AG04450 (cell line): ENCODE measurements around the gene DPYD. TPM values are rescaled to one million over a fixed set of nuclear protein-coding genes. Genes with fewer than 3 reads are reported as not detected.

Source experiments
- CTCF ChIA-PET: fragments of 300-600, 350-600 bp; formaldehyde crosslinking; extraction: SDS; loops from one replicate; lab custom pipeline; 2022; ENCODE audit warnings: antibody characterized with exemption, inconsistent platforms; lab: Charles Lee
- POLR2A ChIA-PET: fragments of 350-600 bp; formaldehyde crosslinking; extraction: SDS; loops from one replicate; lab custom pipeline; 2021; ENCODE audit warnings: antibody characterized with exemption, inconsistent platforms; lab: Yijun Ruan, JAX
- DNase-seq: peaks from one replicate; pipeline ENCODE4 v3.0.0-alpha.2; 2011; ENCODE audit warnings: low read depth, low spot score
- H3K27ac ChIP-seq: one replicate; pipeline ENCODE4 v1.5.1; 2012; ENCODE audit warnings: low read depth, low read length, control low read depth
- H3K27me3 ChIP-seq: one replicate; pipeline ENCODE4 v1.6.0; 2012; ENCODE audit warnings: low read length; ENCODE audit not compliant: control insufficient read depth, insufficient read depth
- H3K4me3 ChIP-seq: 2 replicates; pipeline ENCODE4 v1.5.1; 2011; ENCODE audit warnings: mild to moderate bottlenecking, low read depth, low read length, control low read depth
- H3K9me3 ChIP-seq: 2 replicates; pipeline ENCODE4 v1.5.1; 2012; ENCODE audit warnings: low read length; ENCODE audit not compliant: control insufficient read depth, insufficient read depth
- CTCF ChIP-seq: IDR thresholded peaks from 2 replicates; pipeline ENCODE4 v1.5.1; 2011; ENCODE audit warnings: low read depth, low read length, control low read depth, inconsistent platforms
- polyA plus RNA-seq: library from polyadenylated mRNA; depleted of rRNA; stranded (reverse); fragments of >200 nt; gene quantifications from 2 replicates; pipeline ENCODE4 v1.2.3, GENCODE V29; 2011

Gene DPYD
- polyA plus RNA-seq, 1 experiment: 21.4 TPM

GRCh38 chr1:97540346-97540888 lies 380.4 kb downstream of the DPYD start:
- ChIA-PET POLR2A (no interaction called here), CTCF (no interaction called here)
- no peaks in the 10 kb centered on the region for H3K27me3 ChIP-seq
- no peaks in the 10 kb centered on the region for H3K9me3 ChIP-seq
- no peak for DNase-seq
- H3K27ac ChIP-seq: no peak overlapping the region
- TF ChIP-seq CTCF: no peak
- no peak overlapping the region for H3K4me3 ChIP-seq

- Histone ChIP-seq H3K9me3 (no peaks in the 10 kb centered on the region), H3K27me3 (no peaks in the 10 kb centered on the region), H3K4me3 (no peak overlapping the region), H3K27ac (no peak overlapping the region)
- POLR2A ChIA-PET: no interaction called here
- no peak for TF ChIP-seq CTCF
- DNase-seq: no peak
- CTCF ChIA-PET: interaction anchor here (0.7 kb wide), 1 partner anchor 24 kb away, joined by 3 read pairs; no protein-coding TSS in a partner anchor
These were observed 382.7 kb downstream of the DPYD start for GRCh38 chr1:97538113-97538512.

GRCh38 chr1:97533358-97533757 lies 387.5 kb downstream of the DPYD start:
- Histone ChIP-seq H3K9me3 (no peaks in the 10 kb centered on the region), H3K27ac (no peak overlapping the region), H3K4me3 (no peak overlapping the region), H3K27me3 (no peaks in the 10 kb centered on the region)
- TF ChIP-seq CTCF: no peak
- POLR2A ChIA-PET: no interaction called here
- CTCF ChIA-PET: no interaction called here
- no peak for DNase-seq

GRCh38 chr1:97529600-97529999 lies 391.2 kb downstream of the DPYD start:
- no peak for DNase-seq
- TF ChIP-seq CTCF: no peak
- H3K27ac ChIP-seq: no peak overlapping the region
- POLR2A ChIA-PET: no interaction called here
- CTCF ChIA-PET: no interaction called here
- H3K27me3 ChIP-seq: no peaks in the 10 kb centered on the region
- H3K9me3 ChIP-seq: no peaks in the 10 kb centered on the region
- no peak overlapping the region for H3K4me3 ChIP-seq

GRCh38 chr1:97524211-97524610 lies 396.6 kb downstream of the DPYD start:
- POLR2A ChIA-PET: no interaction called here
- no peak for TF ChIP-seq CTCF
- DNase-seq: no peak
- H3K27ac ChIP-seq: no peak overlapping the region
- H3K27me3 ChIP-seq: no peaks in the 10 kb centered on the region
- CTCF ChIA-PET: no interaction called here
- H3K9me3 ChIP-seq: no peaks in the 10 kb centered on the region
- no peak overlapping the region for H3K4me3 ChIP-seq
